HepG2 (cell line): Measurements from ENCODE around the gene CAPSL. TPM values are rescaled to one million over a fixed set of nuclear protein-coding genes. Genes with fewer than 3 reads are reported as not detected.

Experiments
- ATAC-seq: fragments of 200-7000 bp; cut with Tn5 transposase; 3 replicates; pipeline ENCODE4 v1.9.1; 2020; ENCODE audit warnings: mild to moderate bottlenecking, moderate library complexity
- BruUV-seq: library from RNA; stranded (reverse); fragments of 400-500 nt; replicated peaks from 2 replicates; lab custom pipeline; 2021; lab: Mats Ljungman, UMichigan
- CTCF ChIA-PET: fragments of 300-600 bp; formaldehyde crosslinking; extraction: SDS; loops from one replicate; lab custom pipeline; 2021; ENCODE audit warnings: low total read pairs, inconsistent platforms, low intra/inter-chr PET ratio; lab: Yijun Ruan, JAX
- POLR2A ChIA-PET: fragments of 350-600 bp; sonication (Branson Sonifier 250); formaldehyde crosslinking; loops from one replicate; lab custom pipeline; 2020; ENCODE audit warnings: antibody characterized with exemption, inconsistent platforms; lab: Yijun Ruan, JAX
- DNase-seq: peaks from one replicate; pipeline ENCODE4 v3.0.0-alpha.2; 2015; ENCODE audit warnings: low spot score
- FAIRE-seq: peaks from 3 replicates; lab custom pipeline; 2011; peaks lifted over from hg19 to GRCh38; lab: Jason Lieb, UNC
- H2AFZ ChIP-seq: one replicate; pipeline ENCODE4 v1.6.1; 2011; ENCODE audit warnings: low read length, inconsistent platforms
- H3K27ac ChIP-seq: fragments of 300-600 bp; 3 replicates; pipeline ENCODE4 v1.8.0; 2011; ENCODE audit warnings: mixed run types, mild to moderate bottlenecking, mixed read lengths, low read length, inconsistent platforms; ENCODE audit not compliant: insufficient read depth; ENCODE audit errors: extremely low read length
- H3K27me3 ChIP-seq, 2 experiments: fragments of 200-600 bp in 1 of 2; 2 replicates in 1 of 2; 3 replicates in 1 of 2; pipeline versions ENCODE4 v1.6.0 to v1.8.0; 2011; ENCODE audit warnings: low read length in 2 of 2, mild to moderate bottlenecking in 2 of 2, moderate library complexity in 2 of 2, inconsistent platforms in 1 of 2; ENCODE audit not compliant: insufficient read depth in 2 of 2, control insufficient read depth in 1 of 2
- H3K36me3 ChIP-seq, 2 experiments: fragments of 200-600 bp in 1 of 2; replicated peaks in 1 of 2; 2 replicates in 1 of 2; 3 replicates in 1 of 2; pipeline versions ENCODE4 v1.5.1 to v1.8.0; 2011; ENCODE audit warnings: low read length in 2 of 2, inconsistent platforms in 1 of 2; ENCODE audit not compliant: insufficient read depth in 2 of 2, control insufficient read depth in 1 of 2
- H3K4me1 ChIP-seq: 2 replicates; pipeline ENCODE4 v1.5.1; 2012; ENCODE audit warnings: low read length, inconsistent platforms; ENCODE audit not compliant: insufficient read depth
- H3K4me2 ChIP-seq: 2 replicates; pipeline ENCODE4 v1.6.0; 2011; ENCODE audit warnings: low read depth, low read length, inconsistent platforms
- H3K4me3 ChIP-seq, 3 experiments: fragments of 200-600 bp in 1 of 3; sonication (generic), shearing (Covaris generic) in 1 of 3; replicated peaks in 1 of 3; 2 replicates each; pipeline ENCODE4 v1.5.1; 2011 to 2016; ENCODE audit warnings: low read length in 3 of 3, inconsistent platforms in 2 of 3, low read depth in 2 of 3, mild to moderate bottlenecking in 2 of 3, control low read depth in 1 of 3, mixed read lengths in 1 of 3; ENCODE audit not compliant: insufficient read depth in 1 of 3
- H3K79me2 ChIP-seq: one replicate; pipeline ENCODE4 v1.6.1; 2011; ENCODE audit warnings: low read length, inconsistent platforms; ENCODE audit not compliant: insufficient read depth
- H3K9ac ChIP-seq: 2 replicates; pipeline ENCODE4 v1.6.0; 2011; ENCODE audit warnings: mild to moderate bottlenecking, low read depth, low read length, inconsistent platforms; ENCODE audit not compliant: insufficient read depth
- H3K9me3 ChIP-seq: 2 replicates; pipeline ENCODE4 v1.5.1; 2012; ENCODE audit warnings: mild to moderate bottlenecking, low read length
- H4K20me1 ChIP-seq: 2 replicates; pipeline ENCODE4 v1.6.0; 2011; ENCODE audit warnings: inconsistent platforms, mild to moderate bottlenecking, low read length, moderate library complexity; ENCODE audit not compliant: insufficient read depth
- ATF6 ChIP-seq: sonication (generic); formaldehyde crosslinking; conservative IDR thresholded peaks from 2 replicates; pipeline ENCODE4 v1.4.0; 2020; ENCODE audit warnings: missing genetic modification reagents
- DMTF1 ChIP-seq: sonication (generic); formaldehyde crosslinking; IDR thresholded peaks from 2 replicates; pipeline ENCODE4 v1.4.0; 2020; ENCODE audit warnings: mild to moderate bottlenecking, missing genetic modification reagents
- HMGA1 ChIP-seq: sonication (generic); formaldehyde crosslinking; conservative IDR thresholded peaks from 2 replicates; pipeline ENCODE4 v1.4.0; 2020; ENCODE audit warnings: missing genetic modification reagents
- HNRNPL ChIP-seq: fragments of 200-400 bp; formaldehyde crosslinking; IDR thresholded peaks from 2 replicates; pipeline ENCODE4 v1.6.1; 2017; ENCODE audit warnings: mild to moderate bottlenecking, low read depth, low read length
- SOX13 ChIP-seq, 3 experiments: fragments of 450-650 bp in 1 of 3; sonication (generic) in 1 of 3; formaldehyde crosslinking in 1 of 3; IDR thresholded peaks in 2 of 3; conservative IDR thresholded peaks in 1 of 3; 2 replicates each; pipeline versions ENCODE4 v1.5.0 to v1.6.1; 2016 to 2020; ENCODE audit warnings: antibody characterized with exemption in 1 of 3, mild to moderate bottlenecking in 1 of 3, missing compliant biosample characterization in 1 of 3, missing genetic modification reagents in 1 of 3, moderate library complexity in 1 of 3
- SOX5 ChIP-seq: IDR thresholded peaks from 2 replicates; pipeline ENCODE4 v1.6.1; 2016; ENCODE audit warnings: borderline replicate concordance
- ZFYVE20 ChIP-seq: sonication (generic); formaldehyde crosslinking; IDR thresholded peaks from 2 replicates; pipeline ENCODE4 v1.8.0; 2023; ENCODE audit warnings: low read depth, mild to moderate bottlenecking, moderate library complexity, missing genetic modification reagents, borderline replicate concordance
- ZNF616 ChIP-seq: sonication (generic); formaldehyde crosslinking; IDR thresholded peaks from 2 replicates; pipeline ENCODE4 v1.5.0; 2020; ENCODE audit warnings: low read depth, mild to moderate bottlenecking, missing genetic modification reagents
- ZNF660 ChIP-seq: sonication (generic); formaldehyde crosslinking; IDR thresholded peaks from 2 replicates; pipeline ENCODE4 v1.5.1; 2020; ENCODE audit warnings: mild to moderate bottlenecking, low read depth, missing genetic modification reagents, borderline replicate concordance
- ZNF672 ChIP-seq: sonication (generic); formaldehyde crosslinking; IDR thresholded peaks from 2 replicates; pipeline ENCODE4 v1.8.1; 2022; ENCODE audit warnings: missing genetic modification reagents
- WGBS: methylation state at CpG from one replicate; pipeline ENCODE4 v1.1.6; 2017; ENCODE audit warnings: low lambda C conversion rate; 5-methylcytosine and 5-hydroxymethylcytosine counted together
- in situ Hi-C: cut with HindIII; loops from 2 replicates; pipeline ENCODE4 v1.10.0; 2017; ENCODE audit warnings: low pct_unique_long_range_greater_than_20kb; ENCODE audit not compliant: extremely low pct_ligation_motif_present
- intact Hi-C: fragments of 100-400 bp; cut with micrococcal nuclease; formaldehyde crosslinking; loops from one replicate; pipeline ENCODE4 v1.10.0; 2022; ENCODE audit not compliant: unreplicated experiment
- polyA plus RNA-seq, 8 experiments: library from polyadenylated mRNA; depleted of rRNA in 3 of 8; stranded (reverse) in 7 of 8; unstranded in 1 of 8; fragments of >200 nt; fragmentation: Illumina TruSeq in 4 of 8; extraction: Trizol in 4 of 8; gene quantifications; 2 replicates each; pipeline versions ENCODE4 v1.2.1 to v1.2.3, GENCODE V29; 2011 to 2016; ENCODE audit warnings: low read depth in 4 of 8, missing spikeins in 1 of 8, mixed read lengths in 1 of 8; ENCODE audit not compliant: insufficient read depth in 1 of 8
- total RNA-seq, 5 experiments: library from RNA; depleted of rRNA; stranded (reverse); fragments of >200 nt; fragmentation: Illumina TruSeq; extraction: Trizol; gene quantifications; 2 replicates each; pipeline ENCODE4 v1.2.3, GENCODE V29; 2016; ENCODE audit warnings: low read depth in 1 of 5
- TF ChIP-seq, protein P1 (sequence below): sonication (generic); formaldehyde crosslinking; IDR thresholded peaks from 2 replicates; pipeline ENCODE4 v1.9.0; 2021; ENCODE audit warnings: missing genetic modification reagents, borderline replicate concordance

Gene CAPSL
- total and polyA plus RNA-seq, 2 of the 13 experiments (the other 11 are each of a cell fraction or from before 2014, with no cell fraction given), result not detected

DNA sequence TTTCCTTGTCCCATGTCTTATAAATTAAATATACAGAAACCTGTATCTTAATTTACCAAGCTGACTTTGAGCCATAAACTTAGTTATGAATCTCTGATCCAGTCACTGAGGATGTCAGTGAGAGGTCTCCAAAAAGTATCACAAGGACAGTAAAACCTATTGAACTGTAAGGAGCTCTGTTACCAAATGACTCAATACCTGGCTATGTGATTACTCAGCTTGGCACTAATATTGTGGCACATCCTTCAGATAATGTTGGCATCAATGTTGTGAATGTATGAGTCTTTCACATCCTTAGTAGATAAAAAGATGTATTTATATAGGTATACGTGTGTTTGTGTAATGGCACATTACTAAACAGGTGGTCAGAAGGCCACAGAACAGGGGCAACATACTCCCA is 18.0 kb upstream of the CAPSL start:
- DNase-seq (no peak), FAIRE-seq (no peak), ATAC-seq (no peak)
- H4K20me1 ChIP-seq, result no peaks in the 10 kb centered on the region
- H3K79me2 ChIP-seq, result no peaks in the 10 kb centered on the region
- H3K4me2 ChIP-seq, result no peak overlapping the region
- ChIA-PET POLR2A (no interaction called here), CTCF (no interaction called here)
- H3K4me1 ChIP-seq, result no peaks in the 10 kb centered on the region
- H3K9ac ChIP-seq, result no peak overlapping the region
- H2AFZ ChIP-seq, result no peak overlapping the region
- H3K27ac ChIP-seq, result no peak overlapping the region
- no peak for TF ChIP-seq ZFYVE20
- no peak for TF ChIP-seq ZNF616
- no peak for TF ChIP-seq ZNF660 (CRISPR knock-in tag)
- BruUV-seq, result no TSS peak
- in situ Hi-C loops, result no loop called here
- H3K36me3 ChIP-seq, result no peaks in the 10 kb centered on the region
- intact Hi-C loops, result no loop called here
- WGBS, result 0% methylated on average over 1 of the region's 1 CpG
- no peak overlapping the region for H3K4me3 ChIP-seq
- H3K27me3 ChIP-seq, result peaks cover 0 to 3% of the 10 kb centered on the region in 2 experiments; a peak in 1 of 5 replicates
- no peaks in the 10 kb centered on the region for H3K9me3 ChIP-seq

DNA sequence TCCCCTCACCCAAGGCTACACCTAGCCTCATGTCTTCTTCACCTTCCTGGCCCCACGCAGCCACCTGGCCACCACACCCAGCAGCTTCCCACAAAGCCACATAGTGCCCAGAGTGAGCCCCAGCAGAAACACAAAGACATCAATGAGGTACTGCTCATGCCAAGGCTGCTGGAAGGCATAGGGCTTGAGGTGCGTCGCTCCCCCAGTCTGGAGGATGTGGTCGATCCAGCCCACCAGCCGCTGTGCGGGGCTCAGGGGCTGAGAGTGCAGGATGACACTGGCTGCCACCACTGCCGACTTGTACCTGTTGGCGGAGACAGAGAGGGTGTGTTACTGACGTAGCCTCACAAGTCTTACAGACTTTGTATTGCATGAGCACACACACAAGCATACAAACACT is 15.8 kb upstream of the CAPSL start:
- no peak for FAIRE-seq
- ATAC-seq, result no peak
- H2AFZ ChIP-seq, result no peak overlapping the region
- H3K9me3 ChIP-seq, result no peaks in the 10 kb centered on the region
- CTCF ChIA-PET, result no interaction called here
- H3K36me3 ChIP-seq, result no peaks in the 10 kb centered on the region
- intact Hi-C loops, result no loop called here
- no peaks in the 10 kb centered on the region for H3K79me2 ChIP-seq
- WGBS, result 43% methylated on average over 6 of the region's 9 CpGs
- H3K27me3 ChIP-seq, result peaks cover 0 to 3% of the 10 kb centered on the region in 2 experiments; a peak in 1 of 5 replicates
- H4K20me1 ChIP-seq, result no peaks in the 10 kb centered on the region
- POLR2A ChIA-PET, result no interaction called here
- no peaks in the 10 kb centered on the region for H3K4me1 ChIP-seq
- in situ Hi-C loops, result no loop called here
- no peak overlapping the region for H3K9ac ChIP-seq
- DNase-seq, result no peak
- H3K27ac ChIP-seq, result no peak overlapping the region
- no peak overlapping the region for H3K4me2 ChIP-seq
- no TSS peak for BruUV-seq
- H3K4me3 ChIP-seq, result no peak overlapping the region
- TF ChIP-seq ATF6 (CRISPR knock-in tag) (no peak), SOX5 (CRISPR knock-in tag) (no peak), DMTF1 (CRISPR knock-in tag) (no peak), SOX13 (IDR thresholded peaks at IDR 0.05) (no peak), SOX13 (CRISPR knock-in tag; conservative IDR thresholded peaks at IDR 0.05 in 1 of 2, IDR thresholded peaks at IDR 0.05 in 1 of 2) (no peak), HNRNPL (no peak), HMGA1 (CRISPR knock-in tag) (no peak), ZNF672 (CRISPR knock-in tag) (no peak)
- TF ChIP-seq, protein P1, sequence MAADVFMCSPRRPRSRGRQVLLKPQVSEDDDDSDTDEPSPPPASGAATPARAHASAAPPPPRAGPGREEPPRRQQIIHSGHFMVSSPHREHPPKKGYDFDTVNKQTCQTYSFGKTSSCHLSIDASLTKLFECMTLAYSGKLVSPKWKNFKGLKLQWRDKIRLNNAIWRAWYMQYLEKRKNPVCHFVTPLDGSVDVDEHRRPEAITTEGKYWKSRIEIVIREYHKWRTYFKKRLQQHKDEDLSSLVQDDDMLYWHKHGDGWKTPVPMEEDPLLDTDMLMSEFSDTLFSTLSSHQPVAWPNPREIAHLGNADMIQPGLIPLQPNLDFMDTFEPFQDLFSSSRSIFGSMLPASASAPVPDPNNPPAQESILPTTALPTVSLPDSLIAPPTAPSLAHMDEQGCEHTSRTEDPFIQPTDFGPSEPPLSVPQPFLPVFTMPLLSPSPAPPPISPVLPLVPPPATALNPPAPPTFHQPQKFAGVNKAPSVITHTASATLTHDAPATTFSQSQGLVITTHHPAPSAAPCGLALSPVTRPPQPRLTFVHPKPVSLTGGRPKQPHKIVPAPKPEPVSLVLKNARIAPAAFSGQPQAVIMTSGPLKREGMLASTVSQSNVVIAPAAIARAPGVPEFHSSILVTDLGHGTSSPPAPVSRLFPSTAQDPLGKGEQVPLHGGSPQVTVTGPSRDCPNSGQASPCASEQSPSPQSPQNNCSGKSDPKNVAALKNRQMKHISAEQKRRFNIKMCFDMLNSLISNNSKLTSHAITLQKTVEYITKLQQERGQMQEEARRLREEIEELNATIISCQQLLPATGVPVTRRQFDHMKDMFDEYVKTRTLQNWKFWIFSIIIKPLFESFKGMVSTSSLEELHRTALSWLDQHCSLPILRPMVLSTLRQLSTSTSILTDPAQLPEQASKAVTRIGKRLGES (CRISPR knock-in tag), result no peak
